ENCODE measurements around the gene ZNF408.
A peak's percentile ranks its signal among the peaks of the same experiment; 100 is the strongest.

The ZNF408 gene

GRCh38 chr11:46719543-46720218 lies 18.9 kb downstream of the ZNF408 start:
- no peak overlapping the region for H2BK5ac ChIP-seq (ENCODE audit: low read length)
- no peak overlapping the region for H2AK5ac ChIP-seq (ENCODE audit: low read depth, low read length)
- no peak for DNase-seq (ENCODE audit: low spot score)
- no peak overlapping the region for H3K27ac ChIP-seq (replicated peaks; ENCODE audit: low read length)
- no peak overlapping the region for H3K4me3 ChIP-seq (ENCODE audit: low read length in 2 of 2)
- H2BK12ac ChIP-seq (ENCODE audit: low read length): no peak overlapping the region
- H3K9ac ChIP-seq (ENCODE audit: low read depth, low read length, poor library complexity): no peak overlapping the region
- H4K8ac ChIP-seq (ENCODE audit: low read depth, low read length): no peak overlapping the region
- peaks cover 0 to 4% of the 10 kb centered on the region in 2 donors for H3K9me3 ChIP-seq (replicated peaks in 1 of 2; ENCODE audit: control insufficient read depth in 2 of 2, insufficient read depth in 1 of 2, low read depth in 1 of 2, low read length in 2 of 2)
- H3K23ac ChIP-seq (ENCODE audit: low read depth, low read length, poor library complexity): no peak overlapping the region
- no CpG with 5 or more reads among the region's 25 CpGs for WGBS, 2 donors (ENCODE audit: extremely low coverage in 2 of 2, insufficient read length in 2 of 2, insufficient replicate concordance in 1 of 2)
- H2AFZ ChIP-seq (ENCODE audit: low read length): peak overlapping the region; percentile 89
- H3K4me2 ChIP-seq (ENCODE audit: insufficient read depth, low read length, poor library complexity, severe bottlenecking): no peak overlapping the region
- no peak overlapping the region for H2BK120ac ChIP-seq (ENCODE audit: low read depth, low read length)
- no peak overlapping the region for H3K18ac ChIP-seq (ENCODE audit: low read length)
- H3K4me1 ChIP-seq (ENCODE audit: control insufficient read depth in 2 of 2, insufficient read depth in 1 of 2, low read depth in 1 of 2, low read length in 2 of 2): peaks cover 4 to 13% of the 10 kb centered on the region in 2 donors
- H3K27me3 ChIP-seq (ENCODE audit: control insufficient read depth in 3 of 3, insufficient read depth in 3 of 3, low read depth in 1 of 3, low read length in 3 of 3): no peaks in the 10 kb centered on the region
- H2BK15ac ChIP-seq (ENCODE audit: low read length): no peak overlapping the region
- no peaks in the 10 kb centered on the region for H3K79me1 ChIP-seq (ENCODE audit: low read depth, low read length)
- no peak overlapping the region for H4K91ac ChIP-seq (ENCODE audit: low read depth, low read length, poor library complexity)
- H3K36me3 ChIP-seq (replicated peaks in 1 of 2; ENCODE audit: control insufficient read depth in 2 of 2, insufficient read depth in 2 of 2, low read length in 2 of 2): no peaks in the 10 kb centered on the region
- H3K4ac ChIP-seq (ENCODE audit: low read length): no peak overlapping the region
- H3K14ac ChIP-seq (ENCODE audit: low read length): no peak overlapping the region

- Histone ChIP-seq H3K36me3 (replicated peaks in 1 of 2; ENCODE audit: control insufficient read depth in 2 of 2, insufficient read depth in 2 of 2, low read length in 2 of 2) (no peaks in the 10 kb centered on the region), H4K8ac (ENCODE audit: low read depth, low read length) (no peak overlapping the region), H3K9ac (ENCODE audit: low read depth, low read length, poor library complexity) (no peak overlapping the region), H3K23ac (ENCODE audit: low read depth, low read length, poor library complexity) (no peak overlapping the region), H3K4me2 (ENCODE audit: insufficient read depth, low read length, poor library complexity, severe bottlenecking) (no peak overlapping the region), H2AK5ac (ENCODE audit: low read depth, low read length) (no peak overlapping the region), H3K27me3 (ENCODE audit: control insufficient read depth in 3 of 3, insufficient read depth in 3 of 3, low read depth in 1 of 3, low read length in 3 of 3) (no peaks in the 10 kb centered on the region), H3K27ac (replicated peaks; ENCODE audit: low read length) (no peak overlapping the region), H3K18ac (ENCODE audit: low read length) (peak overlapping the region; percentile 9), H4K91ac (ENCODE audit: low read depth, low read length, poor library complexity) (no peak overlapping the region), H3K4ac (ENCODE audit: low read length) (no peak overlapping the region), H3K14ac (ENCODE audit: low read length) (no peak overlapping the region), H3K4me3 (ENCODE audit: low read length in 2 of 2) (no peak overlapping the region), H2BK15ac (ENCODE audit: low read length) (no peak overlapping the region), H3K79me1 (ENCODE audit: low read depth, low read length) (no peaks in the 10 kb centered on the region), H3K4me1 (ENCODE audit: control insufficient read depth in 2 of 2, insufficient read depth in 1 of 2, low read depth in 1 of 2, low read length in 2 of 2) (peaks cover 4 to 13% of the 10 kb centered on the region in 2 donors), H3K9me3 (replicated peaks in 1 of 2; ENCODE audit: control insufficient read depth in 2 of 2, insufficient read depth in 1 of 2, low read depth in 1 of 2, low read length in 2 of 2) (peaks cover 0 to 4% of the 10 kb centered on the region in 2 donors), H2BK120ac (ENCODE audit: low read depth, low read length) (no peak overlapping the region), H2BK12ac (ENCODE audit: low read length) (no peak overlapping the region), H2BK5ac (ENCODE audit: low read length) (no peak overlapping the region), H2AFZ (ENCODE audit: low read length) (no peak overlapping the region)
- WGBS, 2 donors (ENCODE audit: extremely low coverage in 2 of 2, insufficient read length in 2 of 2, insufficient replicate concordance in 1 of 2): no CpG with 5 or more reads among the region's 6 CpGs
- no peak for DNase-seq (ENCODE audit: low spot score)
These were observed 20.5 kb downstream of the ZNF408 start for GRCh38 chr11:46721286-46721685.

GRCh38 chr11:46722566-46723358 lies 21.9 kb downstream of the ZNF408 start:
- H3K36me3 ChIP-seq (replicated peaks in 1 of 2; ENCODE audit: control insufficient read depth in 2 of 2, insufficient read depth in 2 of 2, low read length in 2 of 2): no peaks in the 10 kb centered on the region
- no peak overlapping the region for H3K4ac ChIP-seq (ENCODE audit: low read length)
- no peak overlapping the region for H2BK120ac ChIP-seq (ENCODE audit: low read depth, low read length)
- H3K27ac ChIP-seq (replicated peaks; ENCODE audit: low read length): no peak overlapping the region
- no CpG with 5 or more reads among the region's 11 CpGs for WGBS, 2 donors (ENCODE audit: extremely low coverage in 2 of 2, insufficient read length in 2 of 2, insufficient replicate concordance in 1 of 2)
- H3K9me3 ChIP-seq (replicated peaks in 1 of 2; ENCODE audit: control insufficient read depth in 2 of 2, insufficient read depth in 1 of 2, low read depth in 1 of 2, low read length in 2 of 2): peaks cover 0 to 4% of the 10 kb centered on the region in 2 donors
- H4K91ac ChIP-seq (ENCODE audit: low read depth, low read length, poor library complexity): no peak overlapping the region
- DNase-seq (ENCODE audit: low spot score): no peak
- H4K8ac ChIP-seq (ENCODE audit: low read depth, low read length): no peak overlapping the region
- no peak overlapping the region for H2AK5ac ChIP-seq (ENCODE audit: low read depth, low read length)
- H3K27me3 ChIP-seq (ENCODE audit: control insufficient read depth in 3 of 3, insufficient read depth in 3 of 3, low read depth in 1 of 3, low read length in 3 of 3): no peaks in the 10 kb centered on the region
- H3K4me1 ChIP-seq (ENCODE audit: control insufficient read depth in 2 of 2, insufficient read depth in 1 of 2, low read depth in 1 of 2, low read length in 2 of 2): peaks cover 4 to 13% of the 10 kb centered on the region in 2 donors
- no peak overlapping the region for H3K4me2 ChIP-seq (ENCODE audit: insufficient read depth, low read length, poor library complexity, severe bottlenecking)
- H2BK12ac ChIP-seq (ENCODE audit: low read length): no peak overlapping the region
- no peak overlapping the region for H2AFZ ChIP-seq (ENCODE audit: low read length)
- H3K79me1 ChIP-seq (ENCODE audit: low read depth, low read length): no peaks in the 10 kb centered on the region
- no peak overlapping the region for H2BK15ac ChIP-seq (ENCODE audit: low read length)
- H2BK5ac ChIP-seq (ENCODE audit: low read length): no peak overlapping the region
- H3K18ac ChIP-seq (ENCODE audit: low read length): no peak overlapping the region
- H3K14ac ChIP-seq (ENCODE audit: low read length): peak overlapping the region; percentile 63
- H3K23ac ChIP-seq (ENCODE audit: low read depth, low read length, poor library complexity): no peak overlapping the region
- H3K4me3 ChIP-seq (ENCODE audit: low read length in 2 of 2): no peak overlapping the region
- no peak overlapping the region for H3K9ac ChIP-seq (ENCODE audit: low read depth, low read length, poor library complexity)

GRCh38 chr11:46723359-46723680 lies 22.5 kb downstream of the ZNF408 start:
- H3K36me3 ChIP-seq (replicated peaks in 1 of 2; ENCODE audit: control insufficient read depth in 2 of 2, insufficient read depth in 2 of 2, low read length in 2 of 2): no peaks in the 10 kb centered on the region
- H3K4me1 ChIP-seq (ENCODE audit: control insufficient read depth in 2 of 2, insufficient read depth in 1 of 2, low read depth in 1 of 2, low read length in 2 of 2): peaks cover 4 to 10% of the 10 kb centered on the region in 2 donors
- no peak overlapping the region for H3K23ac ChIP-seq (ENCODE audit: low read depth, low read length, poor library complexity)
- no peak overlapping the region for H4K91ac ChIP-seq (ENCODE audit: low read depth, low read length, poor library complexity)
- no peaks in the 10 kb centered on the region for H3K79me1 ChIP-seq (ENCODE audit: low read depth, low read length)
- H3K9ac ChIP-seq (ENCODE audit: low read depth, low read length, poor library complexity): no peak overlapping the region
- no peak overlapping the region for H3K4me2 ChIP-seq (ENCODE audit: insufficient read depth, low read length, poor library complexity, severe bottlenecking)
- no peak overlapping the region for H3K18ac ChIP-seq (ENCODE audit: low read length)
- H2BK120ac ChIP-seq (ENCODE audit: low read depth, low read length): no peak overlapping the region
- no peak overlapping the region for H3K27ac ChIP-seq (replicated peaks; ENCODE audit: low read length)
- H2BK12ac ChIP-seq (ENCODE audit: low read length): no peak overlapping the region
- no peak overlapping the region for H2AFZ ChIP-seq (ENCODE audit: low read length)
- no peak overlapping the region for H3K4me3 ChIP-seq (ENCODE audit: low read length in 2 of 2)
- no peaks in the 10 kb centered on the region for H3K27me3 ChIP-seq (ENCODE audit: control insufficient read depth in 3 of 3, insufficient read depth in 3 of 3, low read depth in 1 of 3, low read length in 3 of 3)
- peaks cover 0 to 4% of the 10 kb centered on the region in 2 donors for H3K9me3 ChIP-seq (replicated peaks in 1 of 2; ENCODE audit: control insufficient read depth in 2 of 2, insufficient read depth in 1 of 2, low read depth in 1 of 2, low read length in 2 of 2)
- WGBS, 2 donors (ENCODE audit: extremely low coverage in 2 of 2, insufficient read length in 2 of 2, insufficient replicate concordance in 1 of 2): no CpG with 5 or more reads among the region's 8 CpGs
- H2BK15ac ChIP-seq (ENCODE audit: low read length): no peak overlapping the region
- no peak overlapping the region for H4K8ac ChIP-seq (ENCODE audit: low read depth, low read length)
- DNase-seq (ENCODE audit: low spot score): no peak
- H3K4ac ChIP-seq (ENCODE audit: low read length): no peak overlapping the region
- H3K14ac ChIP-seq (ENCODE audit: low read length): peak overlapping the region; percentile 63
- H2AK5ac ChIP-seq (ENCODE audit: low read depth, low read length): no peak overlapping the region
- H2BK5ac ChIP-seq (ENCODE audit: low read length): no peak overlapping the region
